ENCODE data around the gene MCTP1.
"Not testable (repeated sequence)": the region's sequence is repeated elsewhere in the genome, so short reads cannot be mapped to it uniquely, and the experiment has no call there.

Gene MCTP1

DNA sequence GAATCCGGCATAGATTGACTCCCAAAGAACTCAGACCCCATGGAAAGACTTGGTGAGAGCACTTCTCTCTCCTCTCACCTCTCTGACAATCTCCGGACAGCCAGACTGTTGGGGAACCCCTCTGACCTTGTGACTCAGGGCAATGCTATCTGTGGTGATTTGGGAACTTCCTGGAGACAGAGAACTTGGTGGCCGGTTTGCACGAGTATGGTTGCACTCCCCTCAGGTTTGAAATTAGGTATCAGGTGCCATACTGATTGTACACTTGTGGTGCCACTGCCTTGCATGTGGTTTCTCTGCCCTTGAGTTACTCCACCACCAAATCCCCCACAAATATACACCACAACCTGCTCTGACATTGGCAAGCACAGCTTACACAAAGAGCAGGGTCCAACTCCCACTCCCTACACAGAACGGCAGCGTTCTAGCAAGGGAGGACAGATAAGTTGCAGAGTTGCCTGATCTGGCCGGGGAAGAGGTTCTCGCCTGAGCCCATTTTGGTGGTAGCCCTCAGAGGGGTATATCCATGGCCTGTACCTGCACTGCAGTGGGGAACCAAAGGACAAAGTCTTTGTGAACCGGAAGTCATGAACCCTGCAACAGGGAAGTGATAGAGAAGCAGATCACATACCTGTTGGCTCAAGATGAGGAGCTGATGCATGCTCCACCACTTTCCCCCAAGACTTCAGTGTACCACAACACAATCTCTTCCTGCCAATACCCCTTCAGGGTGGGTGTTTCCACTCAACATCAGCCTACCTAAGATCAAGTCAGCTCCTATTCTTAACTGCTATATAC, 255.1 kb downstream of the MCTP1 start:
- no peak for DNase-seq (ENCODE audit: low read depth)

DNA sequence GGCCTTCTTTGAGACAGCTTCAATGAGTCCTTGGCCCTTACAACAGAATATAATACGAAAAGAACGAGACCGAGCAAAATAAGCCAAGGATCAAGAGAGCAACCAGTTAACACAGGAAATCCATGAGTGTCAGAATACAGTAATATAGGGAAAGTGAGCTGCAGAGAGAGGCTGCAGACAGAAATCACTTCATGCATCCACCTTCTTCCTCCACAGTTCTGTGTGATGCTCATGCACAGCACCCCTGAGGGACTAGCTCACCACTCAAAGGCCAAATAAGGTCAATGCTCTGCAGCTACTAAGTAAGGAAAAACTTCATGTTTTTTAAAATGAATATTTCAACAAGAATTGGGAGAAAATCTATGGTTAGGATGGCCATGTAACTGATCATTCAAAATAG, 257.1 kb downstream of the MCTP1 start:
- DNase-seq (ENCODE audit: low read depth), result no peak

DNA sequence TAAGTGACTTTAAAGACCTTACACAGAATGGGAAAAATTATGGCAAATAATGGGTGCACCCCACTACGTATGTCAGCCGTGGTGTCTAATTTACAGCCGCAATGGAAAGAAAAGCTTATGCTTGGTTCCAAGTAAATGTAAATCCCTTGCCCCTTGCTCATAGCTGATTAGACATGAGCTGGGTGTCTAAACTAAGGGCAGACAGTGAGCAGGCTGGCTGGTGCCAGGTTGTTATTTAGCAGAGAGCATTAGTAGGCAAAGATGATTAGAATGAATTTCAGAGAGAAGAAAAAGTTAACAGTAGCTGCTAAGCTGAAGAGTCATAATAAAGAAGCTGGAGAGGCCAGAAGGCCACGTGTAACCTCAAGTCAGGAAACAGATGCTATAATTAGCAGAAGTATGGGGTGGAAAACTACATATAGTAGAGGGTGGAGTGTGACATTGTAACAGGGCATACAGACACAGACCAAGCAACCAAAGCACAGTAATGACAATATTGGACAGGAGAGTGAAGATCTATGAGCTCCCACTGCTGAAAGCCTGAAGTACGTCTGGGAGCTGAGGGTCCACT, 257.7 kb downstream of the MCTP1 start:
- DNase-seq (ENCODE audit: low read depth), result no peak

DNA sequence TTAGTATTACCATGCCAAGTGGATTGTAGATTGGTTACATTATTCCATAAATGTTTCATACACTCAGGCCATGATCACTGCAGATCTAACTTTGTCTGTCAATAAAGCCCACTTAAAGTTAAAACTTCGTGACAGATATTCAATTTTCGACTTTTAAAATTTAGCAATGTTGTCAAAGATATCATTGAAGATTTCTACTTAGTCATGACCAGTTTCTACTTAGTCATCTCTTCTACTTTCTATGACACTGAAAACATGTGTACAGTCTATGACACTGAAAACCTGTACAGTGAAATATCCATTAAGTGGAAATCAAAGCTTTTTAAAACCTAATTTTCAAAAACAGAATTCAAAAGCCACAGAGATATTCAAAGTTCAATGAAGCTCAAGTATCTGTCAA, 258.2 kb downstream of the MCTP1 start:
- DNase-seq (ENCODE audit: low read depth), result no peak

DNA sequence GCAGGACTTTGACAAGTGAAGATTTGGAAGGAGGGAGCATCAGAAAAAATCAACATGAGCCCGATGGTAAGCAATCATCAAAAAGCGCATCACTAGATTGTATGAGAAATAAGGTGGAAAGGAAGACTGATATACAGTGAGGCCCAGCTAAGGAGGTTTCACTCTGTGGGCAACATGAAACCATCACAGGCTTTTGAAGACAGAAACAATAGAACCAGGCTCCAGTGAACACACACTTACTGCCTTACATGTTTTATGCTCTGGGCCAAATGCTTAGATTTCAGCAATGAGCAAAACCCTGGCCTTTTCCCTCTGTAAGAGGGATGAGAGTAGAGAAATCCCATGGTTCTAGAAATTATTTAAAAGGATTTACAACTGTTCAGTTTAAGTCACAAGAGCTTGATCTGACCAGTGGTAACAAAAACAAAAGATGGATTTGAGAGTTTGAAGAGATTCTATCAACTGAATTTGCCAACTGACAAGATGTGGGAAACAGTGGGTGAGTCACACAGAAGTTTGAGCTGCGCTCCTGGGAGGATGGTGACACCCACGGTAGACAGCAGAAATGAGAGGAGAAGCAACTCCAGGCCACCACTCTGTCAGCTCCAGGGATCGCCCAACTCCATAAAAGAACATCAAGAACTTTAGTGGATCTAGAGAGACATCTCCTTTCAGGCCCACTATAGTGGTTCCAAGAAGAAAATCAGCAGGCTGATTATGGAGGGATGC, 261.8 kb downstream of the MCTP1 start:
- DNase-seq (ENCODE audit: low read depth), result no peak

DNA sequence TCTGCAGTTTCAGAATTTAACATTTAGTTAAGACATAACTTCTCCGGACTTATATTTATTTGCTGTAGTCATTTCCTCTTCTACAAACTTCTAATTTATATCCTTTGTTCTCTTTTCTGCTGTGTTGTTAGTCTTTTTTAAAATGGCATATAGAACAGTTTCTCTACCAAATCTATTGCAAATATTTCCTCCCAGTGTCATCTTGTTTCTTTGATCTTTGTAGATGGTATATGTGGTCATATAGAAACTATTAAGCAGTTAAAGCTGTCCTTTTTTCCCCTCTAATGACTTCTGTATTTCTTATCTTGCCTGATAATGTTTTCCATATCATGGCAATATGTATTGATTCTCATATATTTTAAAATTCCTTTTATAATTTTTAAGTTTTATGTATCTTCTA, 264.5 kb downstream of the MCTP1 start:
- DNase-seq (ENCODE audit: low read depth), result no peak

DNA sequence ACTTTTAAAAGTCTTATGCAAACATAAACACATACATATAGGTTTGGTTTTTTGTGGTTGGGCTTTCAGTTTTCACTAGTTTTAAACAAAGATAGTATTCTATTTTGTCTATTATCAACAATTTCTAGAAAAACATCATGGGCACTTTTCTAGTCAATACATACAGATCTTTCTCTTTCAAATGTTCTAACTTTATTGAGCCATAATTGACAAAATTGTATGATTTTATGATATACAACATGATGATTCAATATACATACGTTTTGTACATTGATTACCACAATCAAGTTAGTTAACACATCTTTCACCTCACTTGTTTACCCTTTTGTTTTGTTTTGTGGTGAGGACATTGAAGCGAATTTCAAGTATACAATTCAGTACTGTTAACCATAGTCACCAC, 265.9 kb downstream of the MCTP1 start:
- no peak for DNase-seq (ENCODE audit: low read depth)

DNA sequence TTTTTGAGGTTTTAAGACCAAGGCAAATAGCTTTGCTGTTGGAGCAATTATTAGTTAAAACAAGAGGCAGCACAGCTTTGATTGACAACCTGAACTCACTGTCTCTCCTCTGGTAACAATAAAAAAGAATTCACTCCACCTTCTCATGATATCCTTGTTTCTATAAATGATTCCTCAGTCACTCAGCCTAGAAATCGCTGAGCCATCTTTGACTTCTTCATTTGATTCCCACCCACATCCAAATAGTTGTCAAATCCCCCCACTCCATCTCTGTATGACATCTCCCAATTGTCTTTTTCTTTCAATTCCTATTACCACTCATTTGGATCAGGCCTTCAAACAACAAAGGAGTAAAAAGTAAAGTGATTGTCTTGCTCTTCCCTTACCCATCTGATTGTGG, 266.4 kb downstream of the MCTP1 start:
- DNase-seq (ENCODE audit: low read depth), result no peak

DNA sequence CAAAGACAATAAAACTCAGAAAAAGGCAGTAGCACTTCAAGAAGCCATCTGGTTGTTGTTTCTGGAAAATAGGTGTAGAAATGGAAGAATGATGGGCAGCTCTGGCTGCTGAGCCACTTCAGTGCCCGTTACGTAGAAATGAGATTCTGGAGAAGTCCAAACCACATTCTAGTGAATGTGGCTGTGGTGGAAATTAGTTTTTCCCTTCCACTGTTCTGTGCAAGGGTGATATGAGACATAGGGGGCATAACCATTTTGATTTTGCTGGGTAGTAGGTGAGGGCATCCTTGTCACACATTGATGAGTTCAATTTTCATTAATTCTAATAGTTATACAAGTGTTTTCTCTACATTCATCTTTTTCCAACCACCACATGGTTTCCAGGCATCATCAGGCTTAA, 275.1 kb downstream of the MCTP1 start:
- no peak for DNase-seq (ENCODE audit: low read depth)

DNA sequence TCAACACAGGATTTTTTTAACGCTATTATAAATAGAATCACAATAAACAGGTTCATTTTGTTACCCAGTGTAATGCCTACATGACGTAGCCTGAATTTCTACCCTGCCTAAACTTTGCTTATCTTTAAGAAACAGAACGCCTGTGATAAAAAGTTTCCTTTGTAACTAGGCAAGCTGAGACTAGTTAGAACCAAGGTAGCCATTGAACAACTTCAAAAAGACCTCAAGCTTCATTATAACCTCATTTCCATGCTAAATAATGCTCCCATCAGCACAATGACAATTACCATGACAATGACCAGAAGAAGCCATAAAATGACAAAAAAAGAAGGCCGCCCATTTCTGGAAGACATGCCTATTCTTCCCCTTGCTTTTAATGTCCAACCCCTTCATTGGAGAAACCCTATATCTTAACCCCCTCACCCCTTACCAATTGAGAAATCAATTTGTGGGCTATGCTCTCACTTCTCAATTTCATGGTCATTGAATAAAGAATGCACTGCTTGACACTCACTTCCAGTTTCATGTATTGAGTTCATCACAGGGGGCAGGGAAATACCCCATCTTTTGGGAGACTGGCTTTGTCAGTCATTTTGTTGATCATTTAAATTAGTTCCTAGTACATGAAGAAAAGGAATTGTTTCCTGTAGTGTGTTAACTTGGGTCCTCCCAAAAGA, 276.8 kb downstream of the MCTP1 start:
- no peak for DNase-seq (ENCODE audit: low read depth)

DNA sequence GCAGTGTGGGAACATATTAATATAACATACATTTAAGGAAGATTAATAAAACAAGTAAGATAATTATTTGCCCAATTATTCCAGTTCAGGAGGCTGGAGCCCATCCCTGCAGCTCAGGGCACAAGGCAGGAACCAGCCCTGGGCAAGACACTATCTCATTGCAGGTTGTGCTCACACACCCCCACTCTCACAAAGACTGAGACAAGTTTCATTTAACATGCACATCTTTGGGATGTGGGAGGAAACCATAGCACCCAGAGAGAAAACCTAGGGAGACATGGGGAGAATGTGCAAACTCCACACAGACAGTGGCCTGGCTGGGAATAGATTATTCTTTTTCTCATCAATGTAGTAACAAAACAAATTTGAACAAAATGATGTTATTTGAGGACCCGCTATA, 279.1 kb downstream of the MCTP1 start:
- no peak for DNase-seq (ENCODE audit: low read depth)

DNA sequence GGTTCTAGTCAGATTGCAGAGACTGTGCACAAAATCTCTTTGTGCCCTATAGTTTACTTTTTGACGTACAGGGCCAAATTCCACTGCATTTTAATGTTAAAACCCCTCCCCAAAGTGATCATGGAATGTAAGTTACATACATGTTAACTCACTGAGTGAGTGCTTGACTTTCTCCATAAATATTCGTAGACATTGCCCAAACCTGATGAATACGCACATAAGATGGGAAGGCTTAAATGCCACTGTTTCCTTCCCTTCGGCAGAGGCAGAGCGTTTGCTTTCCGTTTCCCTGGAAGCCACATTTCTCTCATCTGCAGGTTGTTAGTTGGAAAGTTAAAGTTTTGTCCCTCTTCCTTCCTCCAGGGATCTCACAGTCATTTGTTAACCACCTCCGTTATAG, 286.2 kb downstream of the MCTP1 start:
- no peak for DNase-seq (ENCODE audit: low read depth)

DNA sequence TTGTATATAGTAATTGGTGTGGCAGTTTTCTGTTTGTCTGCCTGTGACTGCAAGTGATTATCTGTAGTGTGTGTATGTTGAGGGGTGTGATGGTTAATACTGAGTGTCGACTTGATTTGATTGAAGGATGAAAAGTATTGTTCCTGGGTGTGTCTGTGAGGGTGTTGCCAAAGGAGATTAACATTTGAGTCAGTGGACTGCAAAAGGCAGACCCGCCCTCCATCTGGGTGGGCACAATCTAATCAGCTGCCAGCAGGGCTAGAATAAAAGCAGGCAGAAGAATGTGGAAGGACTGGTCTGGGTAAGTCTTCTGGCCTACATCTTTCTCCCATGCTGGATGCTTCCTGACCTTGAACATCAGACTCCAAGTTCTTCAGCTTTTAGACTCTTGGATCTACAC, 290.4 kb downstream of the MCTP1 start:
- not testable (repeated sequence) for DNase-seq (ENCODE audit: low read depth)

DNA sequence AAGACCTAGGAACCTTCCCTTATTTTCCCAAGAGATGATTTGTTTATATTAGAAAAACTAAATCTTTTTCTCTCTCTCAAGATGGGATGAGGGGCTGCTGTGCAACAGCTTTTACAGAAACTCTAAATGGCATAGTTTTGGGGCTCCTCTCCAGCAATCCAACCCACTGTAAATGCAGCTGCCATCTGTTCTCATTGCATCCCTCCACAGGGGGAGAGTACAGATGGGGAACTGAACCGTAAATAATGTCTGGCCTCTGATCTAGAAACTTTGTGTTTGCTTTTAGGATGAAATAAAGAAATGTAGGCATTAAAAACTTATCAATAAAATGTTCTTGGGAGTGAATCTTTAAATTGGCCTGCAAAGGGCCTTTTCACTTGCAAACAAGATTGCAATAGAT, 291.4 kb downstream of the MCTP1 start:
- DNase-seq (ENCODE audit: low read depth), result no peak

DNA sequence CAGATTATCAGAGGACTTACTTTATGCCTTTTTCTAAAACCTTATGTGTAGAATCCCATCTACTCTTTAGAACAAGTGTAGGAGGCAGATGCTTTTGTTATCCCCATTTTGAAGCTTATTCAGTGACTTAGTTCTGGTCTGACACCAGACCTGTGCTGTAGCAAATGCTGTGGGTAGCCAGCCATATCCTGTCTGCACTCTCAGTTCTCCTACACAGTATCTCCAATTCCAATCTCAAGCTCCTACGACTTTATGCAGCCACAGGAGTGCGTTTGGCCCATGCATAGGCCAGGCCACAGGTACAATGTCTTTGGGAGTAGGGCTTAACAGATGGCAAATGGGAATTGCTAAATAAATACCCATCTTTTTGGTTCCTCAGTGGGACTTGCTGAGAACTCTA, 292.6 kb downstream of the MCTP1 start:
- DNase-seq (ENCODE audit: low read depth), result no peak

DNA sequence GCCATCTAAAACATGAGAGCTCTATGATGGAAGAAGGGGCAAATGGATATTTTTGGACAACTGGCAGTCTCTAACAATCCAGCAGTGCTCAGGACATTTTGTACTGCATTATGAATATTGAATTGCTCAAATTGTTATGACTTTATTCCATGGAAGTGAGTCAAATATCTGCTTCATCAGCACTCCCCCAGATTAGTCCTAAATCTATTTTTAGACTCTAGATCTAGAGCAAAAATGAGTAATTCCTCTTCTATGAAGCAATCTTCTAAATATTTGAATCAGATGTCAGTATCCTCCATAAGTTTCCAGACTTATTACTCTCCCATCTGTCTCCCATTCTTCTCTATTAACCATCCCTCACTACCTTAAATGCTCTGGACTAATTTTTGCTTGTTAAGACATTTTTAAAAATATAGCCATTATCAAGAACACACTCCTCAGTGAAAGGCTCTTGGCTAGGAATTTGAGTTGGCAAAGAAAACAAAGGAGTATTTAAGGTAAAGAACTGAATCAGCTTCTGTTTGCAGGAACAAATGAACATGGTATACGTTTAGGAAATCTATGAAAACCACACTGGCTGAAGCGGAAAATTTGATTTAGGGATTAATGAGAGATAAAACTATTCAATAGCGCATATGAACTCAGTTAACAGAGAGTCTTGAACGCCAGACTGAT, 300.9 kb downstream of the MCTP1 start:
- DNase-seq (ENCODE audit: low read depth), result no peak

DNA sequence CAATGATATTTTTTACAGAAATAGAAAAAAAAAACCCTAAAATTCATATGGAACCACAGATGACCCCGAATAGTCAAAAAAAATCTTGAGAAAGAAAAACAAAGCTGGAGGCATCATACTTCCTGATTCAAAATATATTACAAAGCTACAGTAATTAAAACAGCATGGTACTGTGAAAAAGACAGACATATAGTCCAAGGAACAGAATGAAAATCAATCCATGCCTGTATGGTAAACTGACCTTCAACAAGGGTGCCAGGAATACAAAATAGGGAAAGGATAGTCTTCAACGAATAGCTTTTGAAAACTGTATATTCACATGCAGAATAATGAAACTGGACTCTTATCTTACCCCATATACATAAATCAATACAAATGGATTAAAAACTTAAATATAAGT, 307.5 kb downstream of the MCTP1 start:
- DNase-seq (ENCODE audit: low read depth), result no peak

DNA sequence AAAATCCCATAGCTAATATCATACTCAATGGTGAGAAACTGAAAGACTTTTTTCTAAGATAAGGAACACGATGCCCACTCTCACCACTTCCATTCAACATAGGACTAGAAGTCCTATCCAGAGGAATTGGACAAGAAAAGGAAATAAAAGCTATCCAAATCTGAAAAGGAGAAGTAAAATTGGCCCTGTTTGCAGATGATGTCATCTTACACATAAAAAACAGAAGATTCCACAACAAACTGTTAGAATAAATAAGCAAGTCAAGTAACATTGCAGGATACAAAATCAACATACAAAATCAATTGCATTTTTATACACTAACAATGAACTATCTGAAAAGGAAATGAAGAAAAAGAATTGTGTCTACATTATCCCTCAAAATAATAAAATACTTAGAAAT, 308.0 kb downstream of the MCTP1 start:
- DNase-seq (ENCODE audit: low read depth), result no peak

DNA sequence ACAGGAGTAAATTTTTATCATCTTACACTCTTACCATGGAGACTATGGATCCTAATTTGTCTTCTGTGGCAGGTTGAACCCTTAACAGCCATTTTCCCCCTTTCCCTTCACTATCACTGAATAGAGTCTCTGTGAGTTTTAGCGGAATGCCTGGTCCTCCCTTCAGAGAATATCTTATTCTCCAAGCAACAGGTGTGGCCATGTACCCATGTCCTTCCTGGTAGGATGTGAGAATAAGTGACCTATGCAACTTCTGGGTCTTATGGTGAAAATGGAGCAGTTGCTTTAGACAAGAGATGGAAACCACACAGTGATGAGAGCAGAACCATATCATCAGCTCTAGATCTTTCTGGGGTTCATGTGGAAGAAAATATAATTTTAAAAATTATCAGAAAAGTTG, 312.6 kb downstream of the MCTP1 start:
- DNase-seq (ENCODE audit: low read depth), result no peak

DNA sequence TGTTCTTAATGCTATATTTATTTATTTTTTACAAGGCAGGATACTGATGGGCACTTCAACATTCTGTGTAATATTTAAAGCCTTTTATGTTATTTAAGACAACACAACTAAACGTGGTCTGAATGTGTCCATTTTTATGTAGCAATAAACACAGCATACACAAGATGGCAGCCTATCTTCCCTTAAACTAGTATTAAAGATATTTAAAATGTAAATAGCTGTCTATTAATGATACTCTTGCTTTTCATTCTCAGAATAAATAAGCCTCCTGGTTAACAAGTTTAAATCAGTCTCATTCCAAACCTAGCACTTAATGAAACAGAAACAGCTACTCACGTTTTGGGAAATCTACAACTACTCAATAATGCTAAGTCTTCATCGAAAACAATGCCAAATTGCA, 315.7 kb downstream of the MCTP1 start:
- DNase-seq (ENCODE audit: low read depth), result no peak

DNA sequence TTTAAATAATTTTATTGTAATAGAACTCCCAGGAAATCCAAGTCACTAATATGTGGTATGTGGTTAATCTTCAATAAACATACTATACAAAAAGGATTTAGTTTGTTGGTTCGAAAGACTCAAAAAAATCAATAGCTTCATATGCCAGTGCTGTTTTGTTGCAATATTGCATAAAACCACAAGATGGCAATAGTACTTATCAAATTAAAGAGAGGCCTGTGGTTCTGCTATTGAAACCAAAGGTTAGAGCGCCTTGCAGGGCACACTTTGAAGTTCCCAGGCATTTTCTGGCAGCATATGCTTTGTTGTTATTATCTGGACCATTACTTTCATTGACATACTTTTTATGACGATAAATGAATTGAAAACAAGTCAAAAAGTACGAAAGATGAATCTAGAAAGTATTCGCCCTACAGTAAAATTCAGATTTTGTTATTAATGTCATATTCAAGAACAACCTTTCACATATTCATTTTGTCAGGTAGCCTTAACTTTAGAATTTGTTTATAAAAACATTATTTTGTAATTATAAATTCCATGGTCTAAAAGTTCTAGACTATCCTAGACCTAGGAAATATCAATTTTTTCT, 316.3 kb downstream of the MCTP1 start:
- DNase-seq (ENCODE audit: low read depth), result no peak

DNA sequence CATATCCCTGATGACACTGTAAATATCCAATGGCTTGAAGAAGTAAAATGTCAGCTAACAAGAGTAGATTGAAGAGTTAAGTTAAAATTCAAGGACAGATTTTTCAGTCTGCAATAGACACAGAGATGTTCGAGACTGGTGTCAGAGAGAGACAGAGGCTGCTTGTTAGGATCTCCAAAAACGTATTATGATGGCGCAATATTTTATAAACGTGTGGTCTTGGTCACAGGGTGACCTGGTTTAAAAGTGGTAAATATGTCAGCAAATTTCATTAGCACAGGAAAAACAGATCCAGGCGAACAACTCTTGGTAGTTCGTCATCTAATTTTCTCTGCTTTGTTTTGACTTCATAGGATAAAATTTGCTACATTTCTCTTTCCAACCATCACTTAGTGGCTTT, 317.4 kb downstream of the MCTP1 start:
- no peak for DNase-seq (ENCODE audit: low read depth)
